ENCODE measurements around the gene MFF. TPM values are rescaled to one million over a fixed set of nuclear protein-coding genes. Genes with fewer than 3 reads are reported as not detected.
A peak's percentile ranks its signal among the peaks of the same experiment; 100 is the strongest.

MFF gene
- total and polyA plus RNA-seq, 2 of the 4 experiments (the other 2 are of a cell fraction), result 70.1 to 86.4 TPM

GRCh38 chr2:227280895-227281294 is 44.2 kb upstream of the MFF start:
- Histone ChIP-seq H4K91ac (ENCODE audit: insufficient read depth, low read depth, low read length) (no peak overlapping the region), H3K18ac (ENCODE audit: low read depth, low read length) (no peak overlapping the region), H4K20me1 (ENCODE audit: insufficient read depth, low read length) (no peaks in the 10 kb centered on the region), H2AFZ (replicated peaks; ENCODE audit: low read length, poor library complexity) (no peak overlapping the region), H3K4me2 (ENCODE audit: low read depth, low read length) (no peak overlapping the region), H3K9me1 (ENCODE audit: insufficient read depth, low read length) (no peaks in the 10 kb centered on the region), H3K9ac (ENCODE audit: low read depth, low read length) (no peak overlapping the region), H3K9me3 (ENCODE audit: control insufficient read depth, insufficient read depth, low read length) (no peaks in the 10 kb centered on the region), H4K8ac (ENCODE audit: low read depth in 2 of 2, low read length in 2 of 2) (no peak overlapping the region), H3K14ac (replicated peaks; ENCODE audit: low read depth, low read length) (no peak overlapping the region), H2BK15ac (ENCODE audit: low read depth, low read length) (no peak overlapping the region), H3K4me1 (ENCODE audit: control insufficient read depth, insufficient read depth, low read length) (no peaks in the 10 kb centered on the region), H4K5ac (ENCODE audit: low read depth, low read length) (no peak overlapping the region), H2BK5ac (ENCODE audit: low read depth, low read length, poor library complexity, severe bottlenecking) (no peak overlapping the region), H2BK120ac (ENCODE audit: low read depth, low read length) (no peak overlapping the region), H3K27ac (ENCODE audit: insufficient read depth, low read length) (no peak overlapping the region), H3K56ac (ENCODE audit: extremely low read depth, insufficient read depth, low read length) (no peak overlapping the region), H3K79me1 (ENCODE audit: low read depth in 1 of 2, low read length in 2 of 2) (no peaks in the 10 kb centered on the region), H2BK20ac (ENCODE audit: low read depth, low read length) (no peak overlapping the region), H3K27me3 (ENCODE audit: control insufficient read depth, insufficient read depth, low read length) (no peaks in the 10 kb centered on the region), H3K4ac (ENCODE audit: low read depth, low read length) (no peak overlapping the region), H3K23ac (ENCODE audit: low read depth, low read length) (no peak overlapping the region), H2AK9ac (replicated peaks; ENCODE audit: low read depth, low read length, poor library complexity) (no peak overlapping the region), H3K36me3 (ENCODE audit: control insufficient read depth, insufficient read depth, low read length) (no peaks in the 10 kb centered on the region), H2AK5ac (ENCODE audit: low read depth, low read length) (no peak overlapping the region), H3K4me3 (ENCODE audit: insufficient read depth, low read depth, low read length) (no peak overlapping the region)
- dilution Hi-C loops (cut with HindIII; ENCODE audit: low sequenced_read_pairs, unreplicated experiment) (no loop called here), in situ Hi-C loops (cut with MboI; ENCODE audit: low sequenced_read_pairs) (no loop called here), intact Hi-C loops (cut with micrococcal nuclease) (no loop called here)
- BruUV-seq (replicated peaks), result no TSS peak
- CTCF ChIA-PET, result no interaction called here
- peak; percentile 68 for ATAC-seq (ENCODE audit: low read depth)
- peak; percentile 5 for DNase-seq
- POLR2A ChIA-PET (ENCODE audit: unreplicated experiment), result no interaction called here
- no peak for TF ChIP-seq CTCF (conservative IDR thresholded peaks at IDR 0.05; ENCODE audit: low read depth, low read length)
- no peak for TF ChIP-seq RCOR1 (IDR thresholded peaks at IDR 0.05; ENCODE audit: insufficient replicate concordance, low read length)
